Smooth muscle cell (in vitro differentiated cells): Measurements from ENCODE around the gene FAM171A2. TPM values are rescaled to one million over a fixed set of nuclear protein-coding genes. Genes with fewer than 3 reads are reported as not detected.
"Not testable (repeated sequence)": the region's sequence is repeated elsewhere in the genome, so short reads cannot be mapped to it uniquely, and the experiment has no call there.

Experiments used
- DNase-seq: peaks from one replicate; lab custom pipeline; 2025; ENCODE audit not compliant: unreplicated experiment; lab: John Stamatoyannopoulos, UW
- H2AFZ ChIP-seq: fragments of 200-600 bp; sonication (generic); 2 replicates; pipeline ENCODE4 v1.6.0; 2016; ENCODE audit warnings: antibody characterized with exemption, low read depth, mild to moderate bottlenecking
- H3F3A ChIP-seq: fragments of 200-600 bp; sonication (generic); 2 replicates; pipeline ENCODE4 v1.6.0; 2017; ENCODE audit warnings: antibody characterized with exemption, low read depth
- H3K27ac ChIP-seq: fragments of 200-600 bp; sonication (generic); 2 replicates; pipeline ENCODE4 v1.5.1; 2016; ENCODE audit warnings: low read depth, mild to moderate bottlenecking
- H3K27me3 ChIP-seq: fragments of 200-600 bp; sonication (generic); 2 replicates; pipeline ENCODE4 v1.6.1; 2016; ENCODE audit warnings: low read depth, mild to moderate bottlenecking
- H3K36me3 ChIP-seq: fragments of 200-600 bp; sonication (generic); 2 replicates; pipeline ENCODE4 v1.5.1; 2016; ENCODE audit warnings: low read depth
- H3K4me1 ChIP-seq: fragments of 200-600 bp; sonication (generic); 2 replicates; pipeline ENCODE4 v1.5.1; 2016; ENCODE audit warnings: low read depth
- H3K4me2 ChIP-seq: fragments of 200-600 bp; sonication (generic); 2 replicates; pipeline ENCODE4 v1.6.0; 2016; ENCODE audit warnings: mild to moderate bottlenecking
- H3K4me3 ChIP-seq: fragments of 200-600 bp; sonication (generic); 2 replicates; pipeline ENCODE4 v1.5.1; 2016; ENCODE audit warnings: mild to moderate bottlenecking
- H3K79me2 ChIP-seq: fragments of 200-600 bp; sonication (generic); 2 replicates; pipeline ENCODE4 v1.6.0; 2016; ENCODE audit warnings: low read depth, mild to moderate bottlenecking
- H3K9ac ChIP-seq: fragments of 200-600 bp; sonication (generic); 2 replicates; pipeline ENCODE4 v1.6.0; 2016; ENCODE audit warnings: low read depth
- H3K9me3 ChIP-seq: fragments of 200-600 bp; sonication (generic); replicated peaks from 2 replicates; pipeline ENCODE4 v1.5.1; 2016; ENCODE audit warnings: low read depth
- H4K20me1 ChIP-seq: fragments of 200-600 bp; sonication (generic); 2 replicates; pipeline ENCODE4 v1.6.0; 2016; ENCODE audit warnings: low read depth
- CTCF ChIP-seq: fragments of 200-600 bp; sonication (generic); IDR thresholded peaks from 2 replicates; pipeline ENCODE4 v1.5.1; 2017; ENCODE audit warnings: borderline replicate concordance, mild to moderate bottlenecking, antibody characterized with exemption; ENCODE audit not compliant: insufficient read depth, poor library complexity, severe bottlenecking
- WGBS: methylation state at CpG from one replicate; pipeline ENCODE4 v1.1.7; 2016; ENCODE audit warnings: low lambda C conversion rate; 5-methylcytosine and 5-hydroxymethylcytosine counted together
- polyA plus RNA-seq: library from polyadenylated mRNA; unstranded; fragments of >200 nt; fragmentation: Nextera tagmentation; extraction: Ambion mirVana; gene quantifications from 2 replicates; pipeline ENCODE4 v1.2.1, GENCODE V29; 2016
- total RNA-seq: library from RNA; depleted of rRNA; stranded (reverse); fragments of >200 nt; gene quantifications from 2 replicates; pipeline ENCODE4 v1.2.3, GENCODE V29; 2014

FAM171A2 gene
- total and polyA plus RNA-seq, 2 experiments from 2014 or later: 28.4 to 31.5 TPM

- peaks cover 11% of the 10 kb centered on the region for H3K79me2 ChIP-seq
- no peak for TF ChIP-seq CTCF
- no peak overlapping the region for H3K27ac ChIP-seq
- 85% methylated on average over 7 of the region's 7 CpGs for WGBS
- no peaks in the 10 kb centered on the region for H3F3A ChIP-seq
- H3K4me1 ChIP-seq: peaks cover 2% of the 10 kb centered on the region
- DNase-seq: no peak
- H3K9ac ChIP-seq: no peak overlapping the region
- H2AFZ ChIP-seq: no peak overlapping the region
- H3K9me3 ChIP-seq: no peaks in the 10 kb centered on the region
- peaks cover 4% of the 10 kb centered on the region for H4K20me1 ChIP-seq
- H3K4me3 ChIP-seq: no peak overlapping the region
- H3K36me3 ChIP-seq: no peaks in the 10 kb centered on the region
- H3K27me3 ChIP-seq: peaks cover 7% of the 10 kb centered on the region
- no peak overlapping the region for H3K4me2 ChIP-seq
Observed at GRCh38 chr17:44367231-44367979, 3.8 kb upstream of the FAM171A2 start.

GRCh38 chr17:44365051-44365450 lies 1.4 kb upstream of the FAM171A2 start:
- H3K27ac ChIP-seq, H3K4me3 ChIP-seq, H3K9me3 ChIP-seq, H3K27me3 ChIP-seq, H3K4me2 ChIP-seq, DNase-seq, H2AFZ ChIP-seq, H3K36me3 ChIP-seq, H3K9ac ChIP-seq, H3F3A ChIP-seq: not testable (repeated sequence)
- Histone ChIP-seq H3K79me2 (peaks cover 12% of the 10 kb centered on the region), H4K20me1 (peaks cover 28% of the 10 kb centered on the region), H3K4me1 (peaks cover 24% of the 10 kb centered on the region)
- 93% methylated on average over 5 of the region's 5 CpGs for WGBS

- WGBS: 3% methylated on average over 18 of the region's 45 CpGs
- Histone ChIP-seq H3K4me1 (peaks cover 25% of the 10 kb centered on the region), H4K20me1 (peaks cover 46% of the 10 kb centered on the region), H3K36me3 (no peaks in the 10 kb centered on the region), H3K4me2 (peak overlapping the region; percentile 94), H3K27ac (no peak overlapping the region), H2AFZ (peak overlapping the region; percentile 93), H3F3A (peaks cover 5% of the 10 kb centered on the region), H3K4me3 (peak overlapping the region; percentile 99), H3K9ac (peak overlapping the region; percentile 74), H3K79me2 (peaks cover 12% of the 10 kb centered on the region), H3K9me3 (no peaks in the 10 kb centered on the region), H3K27me3 (peaks cover 7% of the 10 kb centered on the region)
- no peak for DNase-seq
- no peak for TF ChIP-seq CTCF
Observed at GRCh38 chr17:44362949-44363612, 572 bp downstream of the FAM171A2 start.

- Histone ChIP-seq H3K4me2 (peak overlapping the region; percentile 94), H3K9ac (peak overlapping the region; percentile 74), H3K27me3 (peaks cover 7% of the 10 kb centered on the region), H3F3A (peaks cover 8% of the 10 kb centered on the region), H4K20me1 (peaks cover 51% of the 10 kb centered on the region), H3K36me3 (no peaks in the 10 kb centered on the region), H2AFZ (no peak overlapping the region), H3K4me1 (peaks cover 25% of the 10 kb centered on the region), H3K79me2 (peaks cover 12% of the 10 kb centered on the region), H3K9me3 (no peaks in the 10 kb centered on the region), H3K27ac (no peak overlapping the region), H3K4me3 (peak overlapping the region; percentile 99)
- TF ChIP-seq CTCF: no peak
- WGBS: 19% methylated on average over 5 of the region's 11 CpGs
- no peak for DNase-seq
Observed at GRCh38 chr17:44362459-44362948, 1.1 kb downstream of the FAM171A2 start.
